Bronchial epithelial cell (primary cell): ENCODE results near the gene SCYGR7. TPM values are rescaled to one million over a fixed set of nuclear protein-coding genes. Genes with fewer than 3 reads are reported as not detected.
A peak's percentile ranks its signal among the peaks of the same experiment; 100 is the strongest.

Experiments used
- DNase-seq: peaks from one replicate; pipeline ENCODE4 v3.0.0-alpha.2; 2010; ENCODE audit warnings: low read depth
- FAIRE-seq: peaks from 2 replicates; lab custom pipeline; 2011; peaks lifted over from hg19 to GRCh38; lab: Jason Lieb, UNC
- H3K27me3 ChIP-seq: 2 replicates; pipeline ENCODE4 v1.5.1; 2011; ENCODE audit warnings: low read length; ENCODE audit not compliant: control insufficient read depth, insufficient read depth
- H3K36me3 ChIP-seq: 2 replicates; pipeline ENCODE4 v1.5.1; 2011; ENCODE audit warnings: low read length; ENCODE audit not compliant: control insufficient read depth, insufficient read depth
- H3K4me3 ChIP-seq: 2 replicates; pipeline ENCODE4 v1.5.1; 2011; ENCODE audit warnings: mild to moderate bottlenecking, low read depth, low read length, control low read depth
- CTCF ChIP-seq: IDR thresholded peaks from 2 replicates; pipeline ENCODE4 v1.5.1; 2011; ENCODE audit warnings: mild to moderate bottlenecking, moderate library complexity, low read length, control low read depth, inconsistent platforms; ENCODE audit not compliant: insufficient read depth, severe bottlenecking
- total RNA-seq: library from RNA; depleted of rRNA; stranded (reverse); fragments of >200 nt; gene quantifications from 2 replicates; pipeline ENCODE4 v1.2.1, GENCODE V29; 2014

Gene SCYGR7
- total RNA-seq, 1 donor from 2014 or later: not detected

- DNase-seq (peak; percentile 91), FAIRE-seq (peak; percentile 99)
- TF ChIP-seq CTCF: no peak
- no peaks in the 10 kb centered on the region for H3K36me3 ChIP-seq
- H3K4me3 ChIP-seq: no peak overlapping the region
- H3K27me3 ChIP-seq: no peaks in the 10 kb centered on the region
Observed at GRCh38 chr2:227703280-227703732, 24.8 kb upstream of the SCYGR7 start.

GRCh38 chr2:227703961-227704360, 24.2 kb upstream of the SCYGR7 start:
- H3K27me3 ChIP-seq: no peaks in the 10 kb centered on the region
- no peak for FAIRE-seq
- H3K4me3 ChIP-seq: no peak overlapping the region
- peak; percentile 62 for DNase-seq
- TF ChIP-seq CTCF: no peak
- no peaks in the 10 kb centered on the region for H3K36me3 ChIP-seq

- no peak for TF ChIP-seq CTCF
- Histone ChIP-seq H3K4me3 (no peak overlapping the region), H3K36me3 (no peaks in the 10 kb centered on the region), H3K27me3 (no peaks in the 10 kb centered on the region)
- FAIRE-seq: no peak
- no peak for DNase-seq
Observed at GRCh38 chr2:227706859-227707258, 21.3 kb upstream of the SCYGR7 start.

- no peak for DNase-seq
- TF ChIP-seq CTCF: no peak
- H3K4me3 ChIP-seq: no peak overlapping the region
- H3K27me3 ChIP-seq: no peaks in the 10 kb centered on the region
- no peaks in the 10 kb centered on the region for H3K36me3 ChIP-seq
- FAIRE-seq: no peak
Observed at GRCh38 chr2:227707390-227707789, 20.7 kb upstream of the SCYGR7 start.

GRCh38 chr2:227710986-227711385, 17.1 kb upstream of the SCYGR7 start:
- no peak for FAIRE-seq
- DNase-seq: no peak
- no peak overlapping the region for H3K4me3 ChIP-seq

More at GRCh38 chr2:227710986-227711385, 17.1 kb upstream of the SCYGR7 start:
- H3K27me3 ChIP-seq: no peaks in the 10 kb centered on the region
- H3K36me3 ChIP-seq: no peaks in the 10 kb centered on the region
- no peak for TF ChIP-seq CTCF
